ENCODE results near the gene SPDEF.

The SPDEF gene

DNA sequence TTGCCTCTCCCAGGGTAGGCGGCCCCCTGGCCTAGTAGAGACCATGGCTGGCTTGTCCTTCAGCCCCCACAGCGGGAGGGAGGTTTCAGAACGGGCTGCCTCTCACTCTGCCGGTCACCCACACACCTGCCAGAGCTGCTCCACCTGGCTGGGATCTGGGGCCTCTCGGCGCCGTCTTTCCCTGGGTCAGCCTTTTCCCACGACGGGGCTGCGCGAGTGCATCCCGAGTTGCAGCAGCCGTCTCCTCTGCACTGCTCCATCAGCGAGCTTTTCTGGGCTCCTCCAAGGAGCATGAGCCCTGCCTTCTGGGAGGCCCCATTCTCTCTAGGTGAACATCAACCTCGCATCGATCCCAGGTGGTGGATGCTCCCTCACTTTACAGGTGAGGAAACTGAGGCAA, 15.9 kb upstream of the SPDEF start:
- DNase-seq (ENCODE audit: extremely low spot score): no peak
- TF ChIP-seq, protein P1, sequence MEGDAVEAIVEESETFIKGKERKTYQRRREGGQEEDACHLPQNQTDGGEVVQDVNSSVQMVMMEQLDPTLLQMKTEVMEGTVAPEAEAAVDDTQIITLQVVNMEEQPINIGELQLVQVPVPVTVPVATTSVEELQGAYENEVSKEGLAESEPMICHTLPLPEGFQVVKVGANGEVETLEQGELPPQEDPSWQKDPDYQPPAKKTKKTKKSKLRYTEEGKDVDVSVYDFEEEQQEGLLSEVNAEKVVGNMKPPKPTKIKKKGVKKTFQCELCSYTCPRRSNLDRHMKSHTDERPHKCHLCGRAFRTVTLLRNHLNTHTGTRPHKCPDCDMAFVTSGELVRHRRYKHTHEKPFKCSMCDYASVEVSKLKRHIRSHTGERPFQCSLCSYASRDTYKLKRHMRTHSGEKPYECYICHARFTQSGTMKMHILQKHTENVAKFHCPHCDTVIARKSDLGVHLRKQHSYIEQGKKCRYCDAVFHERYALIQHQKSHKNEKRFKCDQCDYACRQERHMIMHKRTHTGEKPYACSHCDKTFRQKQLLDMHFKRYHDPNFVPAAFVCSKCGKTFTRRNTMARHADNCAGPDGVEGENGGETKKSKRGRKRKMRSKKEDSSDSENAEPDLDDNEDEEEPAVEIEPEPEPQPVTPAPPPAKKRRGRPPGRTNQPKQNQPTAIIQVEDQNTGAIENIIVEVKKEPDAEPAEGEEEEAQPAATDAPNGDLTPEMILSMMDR (IDR thresholded peaks at IDR 0.05; ENCODE audit: control extremely low read depth, extremely low read depth, low read depth, missing control alignments): no peak
- ChIA-PET CTCF (no interaction called here), POLR2A (no interaction called here)

DNA sequence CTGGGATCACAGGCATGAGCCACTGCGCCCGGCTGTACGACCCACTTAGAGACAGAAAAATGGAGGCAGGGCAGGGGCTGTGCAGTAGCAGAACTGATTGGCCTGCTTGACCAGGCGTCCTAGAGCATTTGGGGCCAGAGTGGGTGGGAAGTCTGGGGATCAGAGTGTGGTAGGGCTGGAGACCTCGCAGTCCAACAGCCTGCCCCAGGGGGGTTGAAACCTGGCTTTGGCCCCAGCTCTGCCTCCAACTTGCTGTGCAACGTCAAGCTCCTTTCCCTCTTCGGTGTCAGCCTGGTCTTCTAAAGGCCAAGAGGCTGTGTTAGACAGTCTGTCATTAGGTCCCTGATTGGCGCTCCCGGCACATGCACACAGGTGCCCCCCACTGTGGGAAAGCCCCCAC, 15.3 kb upstream of the SPDEF start:
- CTCF ChIA-PET: no interaction called here
- POLR2A ChIA-PET: interaction anchor here (0.6 kb wide), 1 partner anchor 8 kb away, joined by 4 read pairs; no protein-coding TSS in a partner anchor
- TF ChIP-seq, protein P1 (IDR thresholded peaks at IDR 0.05; ENCODE audit: control extremely low read depth, extremely low read depth, low read depth, missing control alignments): no peak

DNA sequence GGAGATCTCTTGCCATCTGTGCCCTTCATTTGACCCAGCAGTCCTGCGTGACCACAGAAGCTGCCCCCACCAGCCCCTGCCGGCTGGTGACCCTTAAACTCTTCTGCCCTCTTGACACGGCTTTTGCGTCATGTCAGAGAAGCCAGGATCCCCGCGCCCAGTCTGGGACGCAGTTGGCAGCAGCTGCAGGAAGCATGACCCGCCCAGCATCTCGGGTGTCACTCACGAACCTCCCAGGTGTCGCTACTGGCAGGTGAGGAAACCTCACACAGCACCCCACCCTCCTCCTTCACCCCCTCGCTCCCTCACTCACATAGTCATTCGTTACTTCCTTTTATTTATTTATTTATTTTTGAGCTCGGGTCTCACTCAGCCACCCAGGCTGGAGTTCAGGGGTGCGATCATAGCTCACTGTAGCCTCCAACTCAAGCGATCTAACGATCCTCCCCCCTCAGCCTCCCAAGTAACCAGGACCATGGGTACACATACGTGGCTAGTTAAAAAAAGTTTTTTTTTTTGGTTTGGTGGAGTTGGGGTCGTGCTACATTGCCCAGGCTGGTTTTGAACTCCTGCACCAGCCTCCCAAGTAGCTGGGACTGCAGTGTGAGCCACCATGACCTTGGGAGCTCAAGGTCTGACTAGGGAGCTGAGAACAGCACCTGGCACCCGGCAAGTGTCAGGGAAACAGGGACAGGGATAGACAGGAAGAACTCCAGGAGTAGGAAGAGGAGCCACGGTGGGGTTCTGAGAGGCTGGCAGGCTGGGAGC, 14.1 kb upstream of the SPDEF start:
- CTCF ChIA-PET: interaction anchor here (1.3 kb wide), 1 partner anchor 12 kb away, joined by 3 read pairs; no protein-coding TSS in a partner anchor
- no peak for DNase-seq (ENCODE audit: extremely low spot score)
- TF ChIP-seq, protein P1 (IDR thresholded peaks at IDR 0.05; ENCODE audit: control extremely low read depth, extremely low read depth, low read depth, missing control alignments): no peak
- POLR2A ChIA-PET: no interaction called here

More for the DNA sequence above, 15.3 kb upstream of the SPDEF start:
- DNase-seq (ENCODE audit: extremely low spot score): no peak

DNA sequence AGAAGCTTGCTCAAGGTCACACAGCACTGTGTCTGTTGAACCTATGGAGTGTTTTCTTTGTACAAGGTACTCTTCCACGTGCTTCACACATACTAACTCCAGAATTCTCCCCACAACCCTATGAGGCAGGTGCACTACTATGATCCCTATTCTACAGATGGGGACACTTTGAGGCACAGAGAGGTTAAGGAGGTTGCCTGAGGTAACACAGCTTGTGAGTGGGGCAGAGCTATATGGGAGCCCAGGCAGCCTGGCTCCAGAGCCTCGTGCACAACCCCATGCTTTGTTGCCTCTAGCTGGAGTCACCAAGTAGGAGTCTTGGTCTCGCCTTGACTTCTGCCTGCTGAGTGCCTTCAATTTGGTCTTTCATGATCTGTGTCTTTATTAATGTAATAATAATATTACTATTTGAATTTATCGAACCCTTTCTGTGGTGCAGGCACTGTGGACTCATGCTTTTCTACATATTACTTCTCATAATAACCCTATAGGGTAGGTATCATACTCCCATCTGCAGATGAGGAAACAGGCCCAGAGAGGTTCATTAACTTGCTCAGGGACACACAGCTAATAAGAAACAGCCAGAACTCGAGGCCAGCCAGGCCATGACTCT, 13.3 kb upstream of the SPDEF start:
- no peak for DNase-seq (ENCODE audit: extremely low spot score)
- TF ChIP-seq, protein P1 (IDR thresholded peaks at IDR 0.05; ENCODE audit: control extremely low read depth, extremely low read depth, low read depth, missing control alignments): no peak
- POLR2A ChIA-PET: no interaction called here
- CTCF ChIA-PET: interaction anchor here (1.3 kb wide), 1 partner anchor 12 kb away, joined by 3 read pairs; no protein-coding TSS in a partner anchor

DNA sequence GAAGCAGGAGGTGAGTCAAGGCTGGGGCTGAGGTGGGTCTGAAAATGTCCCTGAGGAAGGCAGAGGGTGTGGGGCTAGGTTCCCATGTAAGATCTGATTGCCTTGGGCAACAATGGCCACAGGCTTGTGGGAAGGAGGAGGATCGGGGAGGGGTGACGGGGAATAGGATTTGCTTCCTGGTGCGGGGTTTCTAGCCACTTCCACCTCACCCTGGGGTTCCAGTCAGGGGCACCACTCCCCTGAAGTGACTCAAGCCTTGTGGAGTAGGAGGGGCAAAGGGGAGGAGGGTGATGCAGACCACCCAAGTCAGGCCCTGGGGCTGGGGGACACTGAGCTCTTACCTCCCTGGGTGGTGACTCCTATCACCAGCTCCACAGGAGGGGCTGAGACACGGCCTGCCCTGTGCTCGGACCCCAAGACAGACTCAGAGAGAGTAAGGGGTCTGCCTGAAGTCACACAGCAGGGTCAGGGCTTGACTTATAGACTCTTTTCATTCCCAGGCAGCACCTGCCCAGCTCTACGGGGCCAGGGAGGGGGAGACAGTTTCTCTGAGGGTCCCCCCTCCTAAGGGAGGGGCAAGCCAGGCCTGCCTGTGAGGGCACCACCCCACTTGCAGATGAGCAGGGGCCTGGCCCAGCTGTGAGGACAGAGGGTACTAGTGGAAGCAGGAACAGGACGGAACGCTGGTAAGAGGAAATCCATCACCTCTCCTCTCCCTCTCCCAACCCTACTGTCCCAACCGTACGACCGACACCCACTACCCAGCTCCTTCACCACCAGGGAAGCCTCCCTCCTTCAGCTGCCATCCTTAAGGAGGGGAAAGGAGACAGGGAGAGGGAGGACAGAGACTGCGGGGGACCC, 12.4 kb upstream of the SPDEF start:
- POLR2A ChIA-PET: no interaction called here
- TF ChIP-seq, protein P1 (IDR thresholded peaks at IDR 0.05; ENCODE audit: control extremely low read depth, extremely low read depth, low read depth, missing control alignments): no peak
- CTCF ChIA-PET: interaction anchor here (1.0 kb wide), 1 partner anchor 373 kb away, joined by 3 read pairs; no protein-coding TSS in a partner anchor
- DNase-seq (ENCODE audit: extremely low spot score): no peak
